ENCODE data around the gene SLX9. TPM values are rescaled to one million over a fixed set of nuclear protein-coding genes. Genes with fewer than 3 reads are reported as not detected.
A peak's percentile ranks its signal among the peaks of the same experiment; 100 is the strongest.

Gene SLX9
- total RNA-seq, 6 donors from 2014 or later: 5.5 to 34.6 (median 22.8) TPM

GRCh38 chr21:44956356-44957046 is 16.7 kb downstream of the SLX9 start:
- Histone ChIP-seq H3K4me3 (no peak overlapping the region), H3K9me3 (no peaks in the 10 kb centered on the region), H3K27ac (peak overlapping the region in 1 of 4 donors; percentile 15), H3K4me1 (peaks cover 12 to 23% (median 12%) of the 10 kb centered on the region in 4 donors), H3K36me3 (peaks cover 0 to 39% (median 17%) of the 10 kb centered on the region in 4 donors), H3K27me3 (no peaks in the 10 kb centered on the region)
- DNase-seq (no peak), ATAC-seq (ENCODE audit: low FRiP score in 2 of 2) (no peak)
- 90 to 94% methylated on average over 18 to 31 of the region's 35 CpGs for WGBS, 2 donors
- no peak for TF ChIP-seq POLR2AphosphoS5 (IDR thresholded peaks at IDR 0.05)
- TF ChIP-seq EP300 (IDR thresholded peaks at IDR 0.05): no peak
- no peak for TF ChIP-seq POLR2A (IDR thresholded peaks at IDR 0.05)
- no peak for TF ChIP-seq CTCF (IDR thresholded peaks at IDR 0.05)

- no peak for DNase-seq
- TF ChIP-seq EP300 (IDR thresholded peaks at IDR 0.05): no peak
- no peak for TF ChIP-seq CTCF (IDR thresholded peaks at IDR 0.05)
- no peak for TF ChIP-seq POLR2AphosphoS5 (IDR thresholded peaks at IDR 0.05)
- no peak for TF ChIP-seq POLR2A (IDR thresholded peaks at IDR 0.05)
- H3K27me3 ChIP-seq: no peaks in the 10 kb centered on the region
- H3K27ac ChIP-seq: peak overlapping the region in 2 of 4 donors; percentile 15 to 60
- 89 to 92% methylated on average over 19 to 21 of the region's 22 CpGs for WGBS, 2 donors
- H3K36me3 ChIP-seq: peaks cover 0 to 38% (median 14%) of the 10 kb centered on the region in 4 donors
- H3K4me3 ChIP-seq: no peak overlapping the region
- no peak for ATAC-seq (ENCODE audit: low FRiP score in 2 of 2)
- H3K4me1 ChIP-seq: peaks cover 12 to 30% (median 15%) of the 10 kb centered on the region in 4 donors
- H3K9me3 ChIP-seq: no peaks in the 10 kb centered on the region
These were observed 17.4 kb downstream of the SLX9 start for GRCh38 chr21:44957047-44957831.

GRCh38 chr21:44957901-44958451 is 18.1 kb downstream of the SLX9 start:
- H3K9me3 ChIP-seq: no peaks in the 10 kb centered on the region
- peaks cover 0 to 38% (median 13%) of the 10 kb centered on the region in 4 donors for H3K36me3 ChIP-seq
- DNase-seq: no peak
- 92 to 93% methylated on average over 12 to 26 of the region's 26 CpGs for WGBS, 2 donors
- H3K27ac ChIP-seq: peak overlapping the region; percentile 15 to 60 (median 58)
- no peak overlapping the region for H3K4me3 ChIP-seq
- no peaks in the 10 kb centered on the region for H3K27me3 ChIP-seq
- H3K4me1 ChIP-seq: peaks cover 12 to 30% (median 15%) of the 10 kb centered on the region in 4 donors
- no peak for TF ChIP-seq POLR2AphosphoS5 (IDR thresholded peaks at IDR 0.05)
- no peak for TF ChIP-seq POLR2A (IDR thresholded peaks at IDR 0.05)
- TF ChIP-seq CTCF (IDR thresholded peaks at IDR 0.05): no peak
- no peak for TF ChIP-seq EP300 (IDR thresholded peaks at IDR 0.05)
- ATAC-seq (ENCODE audit: low FRiP score in 2 of 2): no peak

- no peak overlapping the region for H3K4me3 ChIP-seq
- H3K27ac ChIP-seq: peak overlapping the region; percentile 56 to 78 (median 60)
- ATAC-seq (ENCODE audit: low FRiP score in 2 of 2) (peak; percentile 61 to 85), DNase-seq (peak in 1 of 2 donors; percentile 84)
- H3K4me1 ChIP-seq: peaks cover 12 to 29% (median 15%) of the 10 kb centered on the region in 4 donors
- H3K27me3 ChIP-seq: no peaks in the 10 kb centered on the region
- H3K36me3 ChIP-seq: peaks cover 0 to 37% (median 13%) of the 10 kb centered on the region in 4 donors
- WGBS, 2 donors: 74 to 75% methylated on average over 23 to 25 of the region's 28 CpGs
- H3K9me3 ChIP-seq: no peaks in the 10 kb centered on the region
- TF ChIP-seq CTCF (IDR thresholded peaks at IDR 0.05) (no peak), POLR2A (IDR thresholded peaks at IDR 0.05) (no peak), POLR2AphosphoS5 (IDR thresholded peaks at IDR 0.05) (peak; percentile 70 to 72), EP300 (IDR thresholded peaks at IDR 0.05) (peak in 2 of 4 donors; percentile 59 to 75)
These were observed 18.8 kb downstream of the SLX9 start for GRCh38 chr21:44958471-44959191.
